ENCODE data around the gene DMRTA2. TPM values are rescaled to one million over a fixed set of nuclear protein-coding genes. Genes with fewer than 3 reads are reported as not detected.

Gene DMRTA2
- total and polyA plus RNA-seq, 11 donors: 0.10 TPM; not detected in 10

DNA sequence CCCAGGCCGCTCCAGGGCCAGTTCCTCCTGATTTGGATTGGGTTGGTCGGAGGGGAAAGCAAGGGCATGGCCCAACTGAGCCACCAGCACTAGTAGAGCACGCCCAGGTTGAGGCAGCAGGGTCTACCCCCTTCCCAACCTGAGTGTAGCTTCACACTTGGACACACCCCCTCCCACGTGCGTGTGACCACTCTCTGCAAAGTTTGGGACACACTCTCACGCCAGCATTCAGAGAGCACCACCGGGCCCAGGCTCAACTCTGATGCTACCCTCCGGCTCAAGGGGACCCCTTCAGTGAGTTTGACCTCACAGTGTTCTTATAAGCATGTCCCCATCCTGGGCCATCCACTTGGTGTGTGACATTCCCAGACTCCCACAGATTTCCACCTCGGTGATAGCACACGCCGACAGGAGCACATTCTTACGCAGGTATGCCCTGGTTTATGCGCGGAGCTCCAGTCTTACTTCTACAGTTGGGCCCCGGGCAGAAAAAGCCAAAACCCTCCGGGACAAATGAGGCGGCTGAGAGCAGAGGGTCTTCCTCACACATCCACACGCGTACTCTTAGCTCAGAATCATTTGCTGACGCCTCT lies 3.0 kb upstream of the DMRTA2 start:
- H3K4me3 ChIP-seq: no peak overlapping the region
- intact Hi-C loops (cut with DNase I): no loop called here
- peaks cover 59 to 100% (median 98%) of the 10 kb centered on the region in 9 donors for H3K27me3 ChIP-seq
- DNase-seq (no peak), ATAC-seq (no peak)
- no peaks in the 10 kb centered on the region for H3K36me3 ChIP-seq
- 8 to 15% (median 11%) methylated on average over 18 to 20 of the region's 20 CpGs for WGBS, 4 donors
- no peak overlapping the region for H3K27ac ChIP-seq
- TF ChIP-seq, protein P1, sequence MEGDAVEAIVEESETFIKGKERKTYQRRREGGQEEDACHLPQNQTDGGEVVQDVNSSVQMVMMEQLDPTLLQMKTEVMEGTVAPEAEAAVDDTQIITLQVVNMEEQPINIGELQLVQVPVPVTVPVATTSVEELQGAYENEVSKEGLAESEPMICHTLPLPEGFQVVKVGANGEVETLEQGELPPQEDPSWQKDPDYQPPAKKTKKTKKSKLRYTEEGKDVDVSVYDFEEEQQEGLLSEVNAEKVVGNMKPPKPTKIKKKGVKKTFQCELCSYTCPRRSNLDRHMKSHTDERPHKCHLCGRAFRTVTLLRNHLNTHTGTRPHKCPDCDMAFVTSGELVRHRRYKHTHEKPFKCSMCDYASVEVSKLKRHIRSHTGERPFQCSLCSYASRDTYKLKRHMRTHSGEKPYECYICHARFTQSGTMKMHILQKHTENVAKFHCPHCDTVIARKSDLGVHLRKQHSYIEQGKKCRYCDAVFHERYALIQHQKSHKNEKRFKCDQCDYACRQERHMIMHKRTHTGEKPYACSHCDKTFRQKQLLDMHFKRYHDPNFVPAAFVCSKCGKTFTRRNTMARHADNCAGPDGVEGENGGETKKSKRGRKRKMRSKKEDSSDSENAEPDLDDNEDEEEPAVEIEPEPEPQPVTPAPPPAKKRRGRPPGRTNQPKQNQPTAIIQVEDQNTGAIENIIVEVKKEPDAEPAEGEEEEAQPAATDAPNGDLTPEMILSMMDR (IDR thresholded peaks at IDR 0.05): no peak
- no peak for TF ChIP-seq POLR2A (IDR thresholded peaks at IDR 0.05)
- H3K9me3 ChIP-seq: no peaks in the 10 kb centered on the region
- peaks cover 0 to 61% (median 31%) of the 10 kb centered on the region in 12 donors for H3K4me1 ChIP-seq

DNA sequence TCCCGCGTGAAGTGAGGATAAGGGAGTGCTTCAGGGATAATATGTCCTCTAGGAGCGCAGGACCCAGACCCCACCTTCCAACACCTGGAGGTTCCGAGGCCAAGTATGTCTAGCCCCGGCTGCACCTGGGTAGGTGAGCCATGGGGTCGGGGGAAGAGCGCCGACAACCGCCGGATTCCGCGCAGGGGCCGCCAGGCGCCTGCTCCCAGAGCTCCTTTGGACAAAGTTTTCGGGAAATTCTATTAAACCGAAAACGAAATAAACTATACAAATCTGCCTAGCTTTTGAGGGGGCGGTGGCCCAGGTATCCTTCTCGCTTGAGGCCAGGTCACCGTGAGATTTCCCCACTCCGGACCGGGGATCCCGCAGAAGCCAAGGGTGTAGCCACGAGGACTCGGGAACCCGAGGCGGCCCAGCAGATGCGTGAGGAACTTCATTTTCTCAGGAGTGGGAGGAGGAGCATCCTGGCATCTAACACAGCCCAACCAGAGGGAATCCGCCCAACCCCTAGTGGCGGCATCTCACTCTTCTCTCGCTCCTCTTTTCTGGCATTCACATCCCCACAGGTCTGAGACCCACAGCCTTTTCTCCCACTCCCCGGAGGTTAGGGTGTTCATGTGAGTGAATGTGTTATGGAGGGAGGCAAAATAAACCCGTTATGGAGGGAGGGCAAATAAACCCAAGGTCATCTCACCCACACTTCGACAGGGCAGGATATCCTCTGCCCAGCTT lies 2.3 kb upstream of the DMRTA2 start:
- H3K4me1 ChIP-seq: peaks cover 0 to 67% (median 31%) of the 10 kb centered on the region in 12 donors
- WGBS, 4 donors: 5 to 8% (median 7%) methylated on average over 31 to 34 of the region's 34 CpGs
- TF ChIP-seq, protein P1 (IDR thresholded peaks at IDR 0.05): no peak
- TF ChIP-seq POLR2A (IDR thresholded peaks at IDR 0.05): no peak
- DNase-seq (no peak), ATAC-seq (no peak)
- H3K36me3 ChIP-seq: no peaks in the 10 kb centered on the region
- intact Hi-C loops (cut with DNase I): no loop called here
- peaks cover 65 to 100% (median 100%) of the 10 kb centered on the region in 9 donors for H3K27me3 ChIP-seq
- H3K4me3 ChIP-seq: peak overlapping the region in 1 of 12 donors; percentile 54
- H3K9me3 ChIP-seq: no peaks in the 10 kb centered on the region
- no peak overlapping the region for H3K27ac ChIP-seq

DNA sequence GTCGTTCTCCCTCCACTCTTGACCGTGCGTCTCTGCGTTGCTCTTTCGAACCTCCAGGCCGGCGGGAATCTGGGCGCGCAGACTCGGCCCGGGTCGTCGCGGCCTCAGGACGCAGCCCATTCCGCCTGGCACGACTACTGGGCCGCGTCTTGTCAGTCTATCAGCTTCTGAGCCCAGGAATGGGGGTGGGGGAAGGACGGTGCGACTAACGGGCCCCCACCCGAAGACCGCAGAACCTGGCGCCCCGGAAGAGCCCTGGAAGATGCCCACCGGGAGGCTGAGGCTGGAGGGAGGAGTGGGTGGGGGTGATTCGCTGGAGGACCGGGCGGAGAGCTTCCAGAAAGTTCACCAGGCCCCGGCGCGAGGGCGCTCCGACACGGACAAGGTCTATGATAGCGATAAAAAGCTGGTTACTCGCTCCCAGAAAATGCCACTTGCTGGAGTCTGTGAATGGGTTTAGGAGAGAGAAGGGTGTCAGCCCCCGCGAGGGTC lies 1.7 kb upstream of the DMRTA2 start:
- ATAC-seq: no peak
- DNase-seq: no peak
- Histone ChIP-seq H3K27me3 (peaks cover 63 to 100% (median 100%) of the 10 kb centered on the region in 9 donors), H3K4me1 (peaks cover 0 to 64% (median 31%) of the 10 kb centered on the region in 12 donors), H3K27ac (no peak overlapping the region), H3K4me3 (peak overlapping the region in 6 of 12 donors; percentile 34 to 54 (median 44)), H3K36me3 (no peaks in the 10 kb centered on the region), H3K9me3 (no peaks in the 10 kb centered on the region)
- 4 to 8% (median 6%) methylated on average over 32 to 40 of the region's 40 CpGs for WGBS, 4 donors
- intact Hi-C loops (cut with DNase I): no loop called here
- TF ChIP-seq, protein P1 (IDR thresholded peaks at IDR 0.05): no peak
- no peak for TF ChIP-seq POLR2A (IDR thresholded peaks at IDR 0.05)

Data from heart left ventricle (tissue), 16 donors.